GM12801 (cell line): ENCODE results near the gene STYX.

ENCODE experiments used
- TF ChIP-seq, protein P1 (sequence below): IDR thresholded peaks from one replicate; pipeline ENCODE4 v1.5.1; 2011; ENCODE audit warnings: control low read depth; ENCODE audit not compliant: insufficient read length; ENCODE audit errors: extremely low read depth

STYX gene

DNA sequence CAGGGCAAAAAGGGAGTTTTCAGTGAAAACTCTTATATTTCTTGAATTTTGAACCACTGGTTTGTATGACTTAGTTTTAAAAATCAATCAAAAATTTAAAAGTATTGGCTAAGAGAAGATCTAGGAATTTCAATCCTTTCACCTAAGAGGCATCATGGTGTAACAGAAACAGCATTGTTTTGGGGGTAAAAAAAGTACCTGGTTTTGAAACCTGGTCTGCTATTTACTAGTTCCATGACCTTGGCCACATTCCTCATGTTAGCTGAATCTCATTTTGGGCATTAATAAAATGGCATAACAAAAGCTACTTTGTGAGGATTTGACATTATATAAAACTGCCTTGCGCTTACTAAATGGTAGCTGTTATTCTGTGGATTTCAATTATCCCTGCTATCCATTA lies 78.1 kb downstream of the STYX start:
- TF ChIP-seq, protein P1, sequence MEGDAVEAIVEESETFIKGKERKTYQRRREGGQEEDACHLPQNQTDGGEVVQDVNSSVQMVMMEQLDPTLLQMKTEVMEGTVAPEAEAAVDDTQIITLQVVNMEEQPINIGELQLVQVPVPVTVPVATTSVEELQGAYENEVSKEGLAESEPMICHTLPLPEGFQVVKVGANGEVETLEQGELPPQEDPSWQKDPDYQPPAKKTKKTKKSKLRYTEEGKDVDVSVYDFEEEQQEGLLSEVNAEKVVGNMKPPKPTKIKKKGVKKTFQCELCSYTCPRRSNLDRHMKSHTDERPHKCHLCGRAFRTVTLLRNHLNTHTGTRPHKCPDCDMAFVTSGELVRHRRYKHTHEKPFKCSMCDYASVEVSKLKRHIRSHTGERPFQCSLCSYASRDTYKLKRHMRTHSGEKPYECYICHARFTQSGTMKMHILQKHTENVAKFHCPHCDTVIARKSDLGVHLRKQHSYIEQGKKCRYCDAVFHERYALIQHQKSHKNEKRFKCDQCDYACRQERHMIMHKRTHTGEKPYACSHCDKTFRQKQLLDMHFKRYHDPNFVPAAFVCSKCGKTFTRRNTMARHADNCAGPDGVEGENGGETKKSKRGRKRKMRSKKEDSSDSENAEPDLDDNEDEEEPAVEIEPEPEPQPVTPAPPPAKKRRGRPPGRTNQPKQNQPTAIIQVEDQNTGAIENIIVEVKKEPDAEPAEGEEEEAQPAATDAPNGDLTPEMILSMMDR = no peak

DNA sequence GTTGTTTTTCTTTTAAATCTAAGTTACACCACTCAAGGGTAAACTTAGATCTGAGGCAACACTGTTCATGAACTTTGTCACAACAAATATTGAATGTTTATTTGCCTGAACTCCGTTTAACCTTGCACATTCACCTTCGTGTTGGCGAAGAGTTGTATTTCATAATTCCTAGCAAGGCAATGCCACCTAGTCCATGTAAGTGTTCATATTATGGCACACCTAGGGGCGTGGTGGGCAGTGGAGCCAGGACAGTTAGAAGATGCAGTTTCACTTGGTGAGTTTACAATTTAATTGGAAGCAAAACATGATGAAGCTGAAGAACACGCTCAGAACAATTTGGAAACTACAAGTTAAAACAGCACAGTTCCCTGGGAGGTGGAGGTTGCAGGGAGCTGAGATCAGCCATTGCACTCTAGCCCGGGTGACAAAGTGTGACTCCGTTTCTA lies 91.9 kb downstream of the STYX start:
- TF ChIP-seq, protein P1 = no peak

DNA sequence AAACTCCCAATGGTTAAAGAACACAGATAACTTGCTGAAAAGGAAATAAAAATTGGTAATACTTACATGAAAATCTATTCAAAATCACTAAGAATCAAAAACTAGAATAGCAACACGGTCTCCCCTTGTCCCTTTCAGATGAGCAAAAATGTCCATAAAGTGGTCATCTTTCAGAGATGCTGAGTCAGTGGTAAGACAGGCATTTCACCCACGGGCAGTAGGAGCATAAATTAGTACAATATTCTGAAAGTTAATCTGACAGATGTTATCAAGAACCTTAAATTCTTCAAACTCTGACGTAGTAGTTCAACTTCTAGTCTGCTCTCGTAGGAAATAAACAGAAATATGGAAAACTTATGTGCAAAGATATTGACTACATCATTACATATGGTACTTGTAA lies 94.5 kb downstream of the STYX start:
- TF ChIP-seq, protein P1 = no peak
